Renal cortical epithelial cell (primary cell): ENCODE results near the gene KANK4. TPM values are rescaled to one million over a fixed set of nuclear protein-coding genes. Genes with fewer than 3 reads are reported as not detected.
A peak's percentile ranks its signal among the peaks of the same experiment; 100 is the strongest.
"Not testable (repeated sequence)": the region's sequence is repeated elsewhere in the genome, so short reads cannot be mapped to it uniquely, and the experiment has no call there.

Source experiments
- DNase-seq: peaks from one replicate; pipeline ENCODE4 v3.0.0-alpha.2; 2011; ENCODE audit warnings: low read depth
- total RNA-seq: library from RNA; depleted of rRNA; stranded (reverse); fragments of >200 nt; gene quantifications from 2 replicates; pipeline ENCODE4 v1.2.3, GENCODE V29; 2014

Gene KANK4
- total RNA-seq, 1 donor from 2014 or later, result not detected

DNA sequence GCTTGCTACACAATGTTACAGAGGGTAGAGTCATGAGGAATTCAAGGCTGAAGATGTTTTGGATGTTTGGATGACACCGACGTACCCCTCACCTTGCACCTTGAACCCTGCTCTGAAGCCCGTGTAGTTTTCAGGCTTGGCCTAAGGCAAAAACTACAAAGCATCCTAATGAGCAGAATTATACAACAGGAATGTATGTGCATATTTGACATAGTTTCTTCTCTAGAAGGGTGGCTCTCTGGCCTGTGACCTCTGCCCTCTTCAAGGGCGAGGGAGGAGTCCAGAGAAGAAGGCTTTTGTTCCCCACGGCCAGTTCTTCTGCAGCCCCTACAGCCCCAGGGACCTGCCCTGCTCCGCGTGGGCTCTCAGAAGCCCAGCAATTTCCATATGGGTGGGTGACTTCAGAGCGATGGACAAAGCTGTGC lies 81.3 kb downstream of the KANK4 start:
- DNase-seq, result no peak

- DNase-seq, result no peak
Measured at GRCh38 chr1:62237361-62237760, 81.9 kb downstream of the KANK4 start.

GRCh38 chr1:62235576-62235975 lies 83.7 kb downstream of the KANK4 start:
- DNase-seq, result no peak

GRCh38 chr1:62234688-62235087 lies 84.5 kb downstream of the KANK4 start:
- DNase-seq, result no peak

GRCh38 chr1:62233926-62234450 lies 85.2 kb downstream of the KANK4 start:
- no peak for DNase-seq

DNA sequence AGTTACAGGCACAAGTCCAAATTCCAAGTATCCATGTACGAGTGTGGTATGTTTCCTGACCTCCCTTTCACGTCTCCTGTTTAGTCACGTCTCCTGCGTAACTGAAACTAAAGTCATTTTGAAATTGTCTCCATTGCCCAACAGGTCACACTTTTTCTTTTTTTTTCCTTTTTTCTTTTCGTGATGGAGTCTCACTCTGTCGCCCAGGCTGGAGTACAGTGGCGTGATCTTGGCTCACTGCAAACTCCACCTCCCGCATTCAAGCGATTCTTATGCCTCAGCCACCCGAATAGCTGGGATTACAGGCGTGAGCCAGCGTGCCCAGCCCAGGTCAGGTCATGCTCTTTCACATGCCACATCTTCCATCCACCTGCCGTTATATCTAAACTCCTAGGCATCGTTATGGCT lies 86.4 kb downstream of the KANK4 start:
- no peak for DNase-seq

DNA sequence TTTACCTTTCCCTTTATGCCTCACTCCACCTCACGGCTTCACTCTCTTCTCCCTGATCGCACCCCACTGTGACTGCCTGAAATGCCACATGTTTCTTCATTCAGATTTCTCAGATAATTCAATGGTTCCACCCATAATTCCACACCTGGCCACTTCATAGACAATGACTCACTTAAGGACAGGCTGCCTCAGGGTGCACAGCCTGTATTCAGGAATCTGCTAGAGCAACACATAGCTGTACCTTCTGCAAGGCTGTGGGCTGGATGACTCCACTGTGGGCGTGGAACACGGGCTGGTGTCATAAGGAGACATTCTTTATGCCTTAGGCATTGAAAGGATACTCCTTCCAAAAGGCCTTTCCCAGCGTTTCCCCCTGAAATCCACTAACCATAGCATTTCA lies 88.5 kb downstream of the KANK4 start:
- DNase-seq, result peak; percentile 89

DNA sequence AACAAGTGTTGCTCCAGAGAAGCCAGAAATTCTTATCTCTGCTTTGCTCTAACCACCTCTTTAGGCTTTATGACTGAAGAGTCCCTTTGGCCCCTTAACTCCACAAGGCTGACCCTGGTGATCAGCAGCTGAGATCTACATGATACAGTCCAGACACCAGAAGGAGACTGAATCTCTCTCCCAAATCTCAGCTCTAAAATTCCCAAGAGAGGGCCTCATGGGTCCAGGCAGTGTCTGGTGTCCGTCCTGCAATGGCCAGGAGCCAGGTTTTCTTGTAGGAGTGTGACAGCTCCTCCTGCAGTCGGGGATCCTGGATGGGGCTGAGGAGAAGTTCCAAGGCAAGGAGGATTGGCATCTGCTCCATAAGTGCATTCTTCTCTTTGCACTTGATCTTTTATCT lies 89.3 kb downstream of the KANK4 start:
- DNase-seq, result no peak

GRCh38 chr1:62229468-62229867 lies 89.8 kb downstream of the KANK4 start:
- DNase-seq, result no peak

DNA sequence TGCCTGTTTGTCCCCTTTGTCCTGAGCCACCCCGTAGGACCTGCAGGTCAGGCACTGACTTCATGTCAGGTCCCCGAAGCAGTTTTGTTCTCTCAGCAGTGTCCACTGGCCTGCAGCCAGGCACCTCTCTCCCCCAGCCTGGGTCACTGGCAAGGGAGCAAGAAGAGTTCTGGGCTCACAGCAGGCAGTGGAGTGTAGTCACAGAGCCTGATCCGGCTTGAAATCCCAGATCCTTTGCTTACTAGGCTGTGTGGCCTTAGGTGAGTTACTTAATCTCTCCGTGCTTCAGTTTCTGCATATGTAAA lies 90.4 kb downstream of the KANK4 start:
- DNase-seq, result no peak

DNA sequence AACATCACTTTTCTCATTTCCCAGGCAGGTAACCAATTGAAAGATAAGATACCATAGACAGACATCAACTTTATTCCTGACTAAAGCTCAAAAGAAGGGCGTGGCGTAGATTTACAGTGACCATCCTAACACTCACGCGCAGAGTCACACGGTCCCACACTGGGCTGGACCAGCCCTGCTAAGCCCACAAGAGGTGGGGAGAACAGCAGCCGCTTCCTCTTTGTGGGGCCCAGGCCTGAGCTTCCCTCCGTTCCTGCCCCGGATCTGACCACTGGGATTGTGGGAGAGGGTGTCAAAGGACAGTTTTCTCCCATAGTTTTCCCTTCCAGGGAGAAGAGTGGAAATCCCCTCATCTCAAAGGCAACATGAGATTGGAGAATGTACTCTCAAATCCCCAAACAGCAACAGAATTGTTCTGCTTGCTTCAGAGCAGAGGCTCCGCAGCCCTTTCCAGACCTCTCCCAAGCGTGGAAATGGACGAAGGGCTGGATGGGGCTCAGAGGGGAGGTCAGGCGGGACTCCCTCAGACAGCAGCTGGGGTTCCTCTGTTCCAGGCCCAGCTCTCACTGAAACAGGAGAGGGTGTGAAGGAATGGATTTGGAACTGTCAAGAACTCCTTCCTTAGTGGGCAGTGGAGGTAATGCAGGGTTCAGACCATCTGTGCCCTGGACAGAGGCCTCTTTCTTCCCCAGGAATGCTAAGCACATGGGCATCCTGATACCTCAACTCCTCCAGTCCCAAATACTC lies 90.9 kb downstream of the KANK4 start:
- no peak for DNase-seq

- DNase-seq, result no peak
Measured at GRCh38 chr1:62227496-62227895, 91.7 kb downstream of the KANK4 start.

GRCh38 chr1:62224182-62224581 lies 95.1 kb downstream of the KANK4 start:
- DNase-seq, result no peak

DNA sequence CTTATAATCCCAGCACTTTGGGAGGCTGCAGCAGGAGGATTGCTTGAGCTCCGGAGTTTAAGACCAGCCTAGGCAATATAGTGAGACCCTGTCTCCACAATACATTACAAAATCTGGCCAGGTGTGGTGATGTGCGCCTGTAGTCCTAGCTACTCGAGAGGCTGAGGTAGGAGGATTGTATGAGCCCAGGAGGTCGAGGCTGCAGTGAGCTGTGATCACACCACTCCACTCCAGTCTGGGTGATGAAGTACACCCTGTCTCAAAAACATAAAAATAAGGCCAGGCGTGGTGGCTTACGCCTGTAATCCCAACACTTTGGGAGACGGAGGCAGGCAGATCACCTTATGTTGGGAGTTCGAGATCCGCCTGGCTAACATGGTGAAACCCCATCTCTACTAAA lies 96.9 kb downstream of the KANK4 start:
- DNase-seq, result no peak

GRCh38 chr1:62221171-62221570 lies 98.1 kb downstream of the KANK4 start:
- no peak for DNase-seq

GRCh38 chr1:62220456-62220855 lies 98.8 kb downstream of the KANK4 start:
- not testable (repeated sequence) for DNase-seq

- DNase-seq, result no peak
Measured at GRCh38 chr1:62218604-62219003, 100.6 kb downstream of the KANK4 start.

GRCh38 chr1:62213075-62213914 lies 105.9 kb downstream of the KANK4 start:
- DNase-seq, result no peak

DNA sequence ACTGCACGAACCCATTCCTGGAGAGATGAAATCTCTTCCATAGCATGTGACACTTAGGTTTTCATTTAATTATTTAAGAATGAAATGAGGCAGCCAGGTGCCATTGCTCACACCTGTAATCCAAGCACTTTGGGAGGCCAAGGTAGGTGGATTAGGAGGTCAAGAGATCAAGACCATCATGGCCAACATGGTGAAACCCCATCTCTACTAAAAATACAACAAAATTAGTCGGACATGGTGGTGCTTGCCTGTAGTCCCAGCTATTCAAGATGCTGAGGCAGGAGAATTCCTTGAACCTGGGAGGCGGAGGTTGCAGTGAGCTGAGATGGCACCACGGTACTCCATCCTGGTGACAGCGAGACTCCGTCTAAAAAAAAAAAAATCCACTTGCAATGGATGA lies 106.8 kb downstream of the KANK4 start:
- DNase-seq, result no peak

DNA sequence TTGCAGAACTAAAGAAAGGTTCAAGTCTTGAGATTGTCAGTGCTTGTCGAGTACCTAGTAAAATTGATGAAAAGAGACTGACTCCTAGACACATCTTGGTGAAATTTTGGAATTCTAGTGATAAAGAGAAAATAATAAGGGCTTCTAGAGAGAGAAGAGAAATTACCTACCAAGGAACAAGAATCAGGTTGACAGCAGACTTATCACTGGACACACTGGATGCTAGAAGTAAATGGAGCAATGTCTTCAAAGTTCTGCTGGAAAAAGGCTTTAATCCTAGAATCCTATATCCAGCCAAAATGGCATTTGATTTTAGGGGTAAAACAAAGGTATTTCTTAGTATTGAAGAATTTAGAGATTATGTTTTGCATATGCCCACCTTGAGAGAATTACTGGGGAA lies 108.3 kb downstream of the KANK4 start:
- peak; percentile 6 for DNase-seq

- DNase-seq, result peak; percentile 6
Measured at GRCh38 chr1:62209931-62210595, 109.2 kb downstream of the KANK4 start.

- no peak for DNase-seq
Measured at GRCh38 chr1:62208970-62209369, 110.3 kb downstream of the KANK4 start.

- no peak for DNase-seq
Measured at GRCh38 chr1:62208087-62208486, 111.1 kb downstream of the KANK4 start.
